IPS DF 6.9 (cell line): ENCODE results near the gene IRAK1.
A peak's percentile ranks its signal among the peaks of the same experiment; 100 is the strongest.

Source experiments
- DNase-seq: peaks from one replicate; pipeline ENCODE4 v3.0.0-alpha.2; 2013; ENCODE audit warnings: low read depth, low spot score
- H3K27ac ChIP-seq: one replicate; pipeline ENCODE4 v1.5.1; 2013; ENCODE audit warnings: low read length, control low read depth
- H3K27me3 ChIP-seq: 2 replicates; pipeline ENCODE4 v1.6.1; 2013; ENCODE audit warnings: mild to moderate bottlenecking, low read length; ENCODE audit not compliant: control insufficient read depth, insufficient read depth
- H3K36me3 ChIP-seq: 2 replicates; pipeline ENCODE4 v1.6.1; 2013; ENCODE audit warnings: low read length; ENCODE audit not compliant: control insufficient read depth, insufficient read depth
- H3K4me1 ChIP-seq: 2 replicates; pipeline ENCODE4 v1.6.1; 2013; ENCODE audit warnings: low read length; ENCODE audit not compliant: control insufficient read depth, insufficient read depth
- H3K4me3 ChIP-seq: 2 replicates; pipeline ENCODE4 v1.5.1; 2013; ENCODE audit warnings: mild to moderate bottlenecking, low read length
- H3K9me3 ChIP-seq: 2 replicates; pipeline ENCODE4 v1.6.1; 2013; ENCODE audit warnings: low read length, inconsistent platforms; ENCODE audit not compliant: control insufficient read depth, insufficient read depth
- WGBS: extraction: QIAGEN DNeasy Blood & Tissue Kit; methylation state at CpG from one replicate; pipeline ENCODE4 v1.1.7; 2013; ENCODE audit warnings: mixed read lengths, missing lambda C conversion rate; ENCODE audit not compliant: insufficient read length, insufficient coverage; 5-methylcytosine and 5-hydroxymethylcytosine counted together

Gene IRAK1

DNA sequence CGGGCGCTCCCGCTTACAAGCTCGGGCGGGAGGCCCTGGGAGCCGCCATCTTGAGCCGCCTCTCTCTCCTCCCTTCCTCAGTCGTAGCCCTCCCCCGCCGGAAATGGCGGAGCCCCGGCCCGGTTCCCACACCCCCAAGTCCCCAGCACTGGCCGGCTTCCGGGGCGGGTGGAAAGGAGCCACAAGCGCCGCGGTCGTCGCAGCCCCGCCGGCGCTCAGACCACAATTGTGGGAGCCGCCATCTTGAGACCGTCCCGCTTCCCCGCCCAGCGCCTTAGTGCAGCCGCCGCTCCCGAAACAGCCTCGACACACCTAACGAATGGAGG is 48.6 kb downstream of the IRAK1 start:
- no CpG with 5 or more reads among the region's 34 CpGs for WGBS
- Histone ChIP-seq H3K27ac (no peak overlapping the region), H3K36me3 (no peaks in the 10 kb centered on the region), H3K4me1 (peaks cover 8% of the 10 kb centered on the region), H3K9me3 (no peaks in the 10 kb centered on the region), H3K27me3 (no peaks in the 10 kb centered on the region), H3K4me3 (peak overlapping the region; percentile 100)
- DNase-seq = no peak

- Histone ChIP-seq H3K4me3 (peak overlapping the region; percentile 100), H3K4me1 (peaks cover 8% of the 10 kb centered on the region), H3K27ac (no peak overlapping the region), H3K27me3 (no peaks in the 10 kb centered on the region), H3K9me3 (no peaks in the 10 kb centered on the region), H3K36me3 (no peaks in the 10 kb centered on the region)
- DNase-seq = no peak
- WGBS = no CpG with 5 or more reads among the region's 49 CpGs
Measured at GRCh38 chrX:153970357-153971123, 49.2 kb downstream of the IRAK1 start.

- H3K9me3 ChIP-seq = no peaks in the 10 kb centered on the region
- peak overlapping the region; percentile 100 for H3K4me3 ChIP-seq
- no peaks in the 10 kb centered on the region for H3K27me3 ChIP-seq
- no peaks in the 10 kb centered on the region for H3K36me3 ChIP-seq
- WGBS = no CpG with 5 or more reads among the region's 26 CpGs
- peaks cover 8% of the 10 kb centered on the region for H3K4me1 ChIP-seq
- DNase-seq = no peak
- H3K27ac ChIP-seq = no peak overlapping the region
Measured at GRCh38 chrX:153969904-153970356, 49.8 kb downstream of the IRAK1 start.

DNA sequence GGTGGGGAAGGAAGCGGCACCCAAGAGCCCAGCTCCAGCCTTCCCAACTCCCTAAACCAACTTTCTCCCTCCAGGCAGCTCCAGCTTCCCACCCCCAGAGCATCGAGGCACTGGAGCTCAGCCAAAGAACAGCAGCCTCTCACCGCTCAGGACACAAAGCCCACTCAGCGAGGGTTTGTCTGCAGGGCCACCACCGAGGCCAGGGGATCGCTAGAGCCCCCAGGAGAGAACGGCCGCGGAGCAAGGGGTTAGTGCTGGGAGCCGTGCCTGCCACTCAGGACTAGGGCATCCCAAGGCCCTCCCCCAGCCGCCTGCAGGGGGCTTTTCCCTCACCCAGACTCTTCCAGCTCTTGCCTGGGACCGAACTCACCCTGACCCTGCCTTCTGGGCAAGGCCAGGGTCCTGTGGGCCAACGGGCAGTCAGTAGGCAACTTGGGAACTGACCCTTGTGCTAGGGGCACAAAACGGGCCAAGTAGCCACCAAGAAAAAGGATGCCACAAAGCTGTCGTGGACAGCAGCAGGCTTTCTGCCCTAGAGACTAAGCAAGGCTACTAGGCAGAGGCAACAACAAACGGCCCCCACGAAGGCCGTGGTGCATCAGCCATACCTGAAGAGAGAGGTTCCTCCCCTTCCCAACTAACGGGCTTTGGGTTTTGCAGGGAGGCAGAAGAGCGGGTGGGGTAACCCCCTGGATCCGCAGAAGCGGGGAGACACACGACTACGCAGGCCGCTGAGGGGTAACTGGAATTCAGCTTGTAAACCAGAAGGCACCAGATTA is 50.4 kb downstream of the IRAK1 start:
- peaks cover 8% of the 10 kb centered on the region for H3K4me1 ChIP-seq
- H3K36me3 ChIP-seq = 0 out of 2 replicates have a peak, but pooled peaks cover under 1% of the 10 kb centered on the region
- WGBS = no CpG with 5 or more reads among the region's 25 CpGs
- H3K4me3 ChIP-seq = peak overlapping the region; percentile 100
- no peaks in the 10 kb centered on the region for H3K9me3 ChIP-seq
- H3K27ac ChIP-seq = no peak overlapping the region
- DNase-seq = no peak
- H3K27me3 ChIP-seq = no peaks in the 10 kb centered on the region

GRCh38 chrX:153968754-153969124 is 51.0 kb downstream of the IRAK1 start:
- H3K27ac ChIP-seq = no peak overlapping the region
- peak overlapping the region; percentile 100; the same call in 1 of the 2 replicates for H3K4me3 ChIP-seq
- DNase-seq = no peak
- H3K9me3 ChIP-seq = no peaks in the 10 kb centered on the region
- no peaks in the 10 kb centered on the region for H3K27me3 ChIP-seq
- no CpG with 5 or more reads among the region's 12 CpGs for WGBS
- H3K36me3 ChIP-seq = peaks cover 4% of the 10 kb centered on the region; the same call in 1 of the 2 replicates
- peaks cover 8% of the 10 kb centered on the region for H3K4me1 ChIP-seq

DNA sequence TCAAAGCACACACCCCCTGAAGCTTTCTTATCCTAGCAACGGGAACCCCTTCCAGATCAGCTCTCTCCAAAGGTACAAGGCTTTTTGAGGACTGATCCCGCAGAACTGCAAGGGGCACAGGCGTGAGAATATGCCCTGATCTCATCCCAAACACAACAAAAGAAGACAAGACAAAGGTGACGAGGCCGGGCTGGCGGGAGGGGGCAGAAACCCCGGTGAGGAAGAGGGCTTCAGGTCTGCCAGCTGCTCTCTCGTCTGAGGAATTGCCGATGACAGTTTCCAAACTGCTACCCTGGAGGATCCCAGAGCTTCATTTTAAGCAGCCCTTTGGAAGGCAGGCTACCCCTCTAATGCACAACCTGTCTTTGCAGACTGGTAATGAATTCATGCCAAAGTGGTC is 51.4 kb downstream of the IRAK1 start:
- H3K27ac ChIP-seq = no peak overlapping the region
- no peaks in the 10 kb centered on the region for H3K27me3 ChIP-seq
- no peak for DNase-seq
- no peak overlapping the region; the same call in 1 of the 2 replicates for H3K4me3 ChIP-seq
- WGBS = no CpG with 5 or more reads among the region's 9 CpGs
- peaks cover 5% of the 10 kb centered on the region; the same call in 1 of the 2 replicates for H3K36me3 ChIP-seq
- H3K9me3 ChIP-seq = no peaks in the 10 kb centered on the region
- peaks cover 8% of the 10 kb centered on the region for H3K4me1 ChIP-seq

- Histone ChIP-seq H3K27ac (no peak overlapping the region), H3K4me1 (peaks cover 8% of the 10 kb centered on the region), H3K36me3 (peaks cover 7% of the 10 kb centered on the region; the same call in 1 of the 2 replicates)
Measured at GRCh38 chrX:153967536-153968224, 52.0 kb downstream of the IRAK1 start.

GRCh38 chrX:153966841-153967535 is 52.7 kb downstream of the IRAK1 start:
- WGBS = no CpG with 5 or more reads among the region's 14 CpGs
- no peak overlapping the region for H3K4me3 ChIP-seq
- no peak for DNase-seq
- H3K27me3 ChIP-seq = no peaks in the 10 kb centered on the region
- peaks cover 8% of the 10 kb centered on the region for H3K4me1 ChIP-seq
- no peaks in the 10 kb centered on the region for H3K9me3 ChIP-seq
- H3K36me3 ChIP-seq = peaks cover 7% of the 10 kb centered on the region; the same call in 1 of the 2 replicates
- H3K27ac ChIP-seq = no peak overlapping the region

More at GRCh38 chrX:153967536-153968224, 52.0 kb downstream of the IRAK1 start:
- no peak for DNase-seq
- H3K4me3 ChIP-seq = no peak overlapping the region
- WGBS = no CpG with 5 or more reads among the region's 16 CpGs
- no peaks in the 10 kb centered on the region for H3K27me3 ChIP-seq
- no peaks in the 10 kb centered on the region for H3K9me3 ChIP-seq

DNA sequence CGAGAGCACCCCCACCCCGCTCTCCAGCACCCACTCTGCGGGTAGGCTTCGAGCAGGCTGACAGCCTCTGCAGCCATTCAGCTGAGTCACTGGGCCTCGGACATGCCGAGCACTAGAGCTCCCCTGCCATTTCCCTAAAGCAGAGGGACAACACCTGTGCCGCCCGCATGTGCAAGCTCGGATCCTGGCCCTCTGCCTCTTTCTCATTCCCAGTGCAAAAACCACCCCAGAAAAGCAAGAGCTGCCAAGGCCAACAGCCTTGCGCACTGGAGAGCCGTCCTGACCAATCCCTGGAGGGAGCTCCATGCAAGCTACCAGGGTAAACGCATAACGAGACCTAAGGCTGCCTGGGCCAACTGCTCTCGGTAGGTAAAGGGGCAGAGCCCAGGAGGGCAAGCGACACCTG is 53.4 kb downstream of the IRAK1 start:
- Histone ChIP-seq H3K27ac (no peak overlapping the region), H3K27me3 (no peaks in the 10 kb centered on the region), H3K4me3 (no peak overlapping the region), H3K36me3 (peaks cover 11% of the 10 kb centered on the region; the same call in 1 of the 2 replicates), H3K9me3 (no peaks in the 10 kb centered on the region), H3K4me1 (peaks cover 8% of the 10 kb centered on the region)
- DNase-seq = no peak
- no CpG with 5 or more reads among the region's 15 CpGs for WGBS

- Histone ChIP-seq H3K4me3 (no peak overlapping the region), H3K36me3 (peaks cover 15% of the 10 kb centered on the region), H3K4me1 (peaks cover 8% of the 10 kb centered on the region), H3K9me3 (no peaks in the 10 kb centered on the region), H3K27me3 (no peaks in the 10 kb centered on the region), H3K27ac (no peak overlapping the region)
- WGBS = no CpG with 5 or more reads among the region's 5 CpGs
- DNase-seq = no peak
Measured at GRCh38 chrX:153965406-153965805, 54.3 kb downstream of the IRAK1 start.
